ENCODE results near the gene ALLC.

DNA sequence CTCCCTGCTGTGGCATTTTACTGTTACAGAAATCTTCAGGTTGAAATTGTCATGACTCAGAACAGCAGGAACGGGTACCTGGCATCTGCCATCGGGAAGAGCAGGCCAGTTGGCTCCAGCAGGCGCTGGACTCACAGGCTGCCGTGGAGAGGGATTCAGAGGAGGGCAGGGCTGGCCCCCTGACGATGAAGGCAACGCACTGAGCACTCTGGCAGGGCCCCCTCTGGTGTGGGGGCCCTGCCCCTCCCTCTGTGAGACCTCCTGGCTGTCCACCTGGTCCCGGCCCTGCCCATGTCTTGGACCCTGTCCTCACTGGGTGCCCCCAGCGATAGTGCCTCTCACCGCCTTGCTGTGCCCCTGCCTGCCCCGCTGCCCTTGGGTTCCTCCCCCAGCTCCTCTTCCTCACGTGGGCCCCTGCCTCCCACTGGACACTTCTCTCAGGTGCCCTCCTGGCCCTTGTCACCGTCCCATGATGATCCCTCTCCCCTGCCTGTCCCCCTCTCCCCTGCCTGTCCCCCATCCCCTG is 23.3 kb upstream of the ALLC start:
- TF ChIP-seq, protein P1, sequence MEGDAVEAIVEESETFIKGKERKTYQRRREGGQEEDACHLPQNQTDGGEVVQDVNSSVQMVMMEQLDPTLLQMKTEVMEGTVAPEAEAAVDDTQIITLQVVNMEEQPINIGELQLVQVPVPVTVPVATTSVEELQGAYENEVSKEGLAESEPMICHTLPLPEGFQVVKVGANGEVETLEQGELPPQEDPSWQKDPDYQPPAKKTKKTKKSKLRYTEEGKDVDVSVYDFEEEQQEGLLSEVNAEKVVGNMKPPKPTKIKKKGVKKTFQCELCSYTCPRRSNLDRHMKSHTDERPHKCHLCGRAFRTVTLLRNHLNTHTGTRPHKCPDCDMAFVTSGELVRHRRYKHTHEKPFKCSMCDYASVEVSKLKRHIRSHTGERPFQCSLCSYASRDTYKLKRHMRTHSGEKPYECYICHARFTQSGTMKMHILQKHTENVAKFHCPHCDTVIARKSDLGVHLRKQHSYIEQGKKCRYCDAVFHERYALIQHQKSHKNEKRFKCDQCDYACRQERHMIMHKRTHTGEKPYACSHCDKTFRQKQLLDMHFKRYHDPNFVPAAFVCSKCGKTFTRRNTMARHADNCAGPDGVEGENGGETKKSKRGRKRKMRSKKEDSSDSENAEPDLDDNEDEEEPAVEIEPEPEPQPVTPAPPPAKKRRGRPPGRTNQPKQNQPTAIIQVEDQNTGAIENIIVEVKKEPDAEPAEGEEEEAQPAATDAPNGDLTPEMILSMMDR (IDR thresholded peaks at IDR 0.05; ENCODE audit: insufficient read depth, low read length, poor library complexity, severe bottlenecking) = no peak
- TF ChIP-seq EZH2phosphoT487 (conservative IDR thresholded peaks at IDR 0.05; ENCODE audit: low read length) = no peak
